NOMO-1 treated with DMSO at 0.1 percent for 48 hours (cell line): ENCODE results near the gene ZSCAN16.

Experiments used
- DNase-seq: peaks from one replicate; lab custom pipeline; 2025; ENCODE audit not compliant: unreplicated experiment; lab: John Stamatoyannopoulos, UW

ZSCAN16 gene

DNA sequence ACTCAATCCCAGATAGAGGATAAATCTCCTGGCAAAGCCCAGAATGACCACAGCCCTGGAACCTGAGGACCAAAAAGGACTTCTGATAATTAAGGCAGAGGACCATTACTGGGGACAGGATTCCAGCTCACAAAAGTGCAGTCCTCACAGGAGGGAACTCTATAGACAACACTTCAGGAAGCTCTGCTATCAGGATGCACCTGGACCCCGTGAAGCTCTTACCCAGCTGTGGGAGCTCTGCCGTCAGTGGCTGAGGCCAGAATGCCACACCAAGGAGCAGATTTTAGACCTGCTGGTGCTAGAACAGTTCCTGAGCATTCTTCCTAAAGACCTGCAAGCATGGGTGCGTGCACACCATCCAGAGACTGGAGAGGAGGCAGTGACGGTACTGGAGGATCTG is 992 bp downstream of the ZSCAN16 start:
- DNase-seq = no peak

- peak; percentile 51 for DNase-seq
These were observed 9.6 kb downstream of the ZSCAN16 start for GRCh38 chr6:28134015-28134414.

- no peak for DNase-seq
These were observed 10.3 kb downstream of the ZSCAN16 start for GRCh38 chr6:28134716-28135115.

DNA sequence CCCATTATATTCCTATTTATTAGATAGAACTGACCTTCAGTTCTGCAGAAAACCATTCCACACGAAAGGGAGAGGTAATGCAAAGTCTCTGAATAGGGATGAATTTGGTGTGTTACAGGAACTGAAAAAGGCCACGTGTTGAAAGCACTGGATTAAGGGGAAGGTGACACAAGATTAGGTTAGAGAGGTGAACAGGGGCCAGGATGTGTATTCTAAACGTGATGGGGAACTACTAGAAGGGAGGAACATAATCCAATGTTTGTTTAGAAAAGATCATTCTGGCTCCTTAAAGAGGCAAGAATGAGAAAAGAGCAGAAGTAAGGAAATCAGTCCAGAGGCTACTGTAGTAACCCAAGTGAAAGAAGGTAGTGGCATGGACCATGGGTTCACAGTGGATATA is 11.0 kb downstream of the ZSCAN16 start:
- DNase-seq = peak; percentile 4

DNA sequence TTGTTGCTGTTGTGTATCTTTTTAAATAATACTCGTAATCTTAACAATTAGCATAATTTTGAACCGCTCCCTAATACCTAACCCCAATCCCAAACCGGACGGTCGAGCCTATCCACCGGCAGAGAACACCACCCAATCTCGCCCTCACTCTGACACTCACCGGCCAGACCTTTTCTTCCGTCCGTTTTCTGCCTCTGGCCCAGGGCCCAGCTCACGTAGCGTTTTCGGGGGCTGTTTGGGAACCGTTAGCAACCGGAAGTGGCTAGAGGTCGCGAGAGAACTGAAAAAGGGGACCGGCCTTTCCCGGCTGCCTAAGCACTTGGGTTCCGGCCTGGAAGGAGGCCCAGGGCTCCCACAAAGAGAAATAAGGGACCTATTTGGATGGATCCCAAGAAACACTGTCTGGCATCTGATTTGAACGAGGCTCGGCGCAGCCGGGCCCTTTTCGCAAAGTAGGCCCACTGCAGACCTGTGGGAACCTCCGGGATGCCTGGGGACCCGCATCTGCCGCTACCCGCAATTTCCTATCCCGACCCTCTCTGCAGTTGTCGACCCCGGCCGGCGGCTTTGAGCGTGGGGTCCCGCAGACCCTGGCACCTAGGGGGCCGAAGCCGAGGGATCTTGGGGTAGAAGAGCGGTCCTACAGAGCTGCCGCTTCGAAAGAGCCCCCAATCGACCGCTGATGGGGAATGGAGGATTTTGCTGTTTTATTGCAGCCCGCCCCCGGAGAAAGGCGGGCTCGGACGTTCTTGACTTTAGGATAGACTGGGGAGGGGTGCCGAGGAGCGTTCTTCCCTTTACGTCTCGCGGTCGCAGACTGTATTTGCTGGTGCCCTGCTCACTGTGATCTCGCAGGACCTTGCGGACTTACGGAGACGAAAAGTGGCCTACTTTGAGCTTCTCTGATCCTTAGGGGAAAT is 12.4 kb downstream of the ZSCAN16 start:
- peak; percentile 70 for DNase-seq

GRCh38 chr6:28137505-28137981 is 13.1 kb downstream of the ZSCAN16 start:
- peak; percentile 65 for DNase-seq

DNA sequence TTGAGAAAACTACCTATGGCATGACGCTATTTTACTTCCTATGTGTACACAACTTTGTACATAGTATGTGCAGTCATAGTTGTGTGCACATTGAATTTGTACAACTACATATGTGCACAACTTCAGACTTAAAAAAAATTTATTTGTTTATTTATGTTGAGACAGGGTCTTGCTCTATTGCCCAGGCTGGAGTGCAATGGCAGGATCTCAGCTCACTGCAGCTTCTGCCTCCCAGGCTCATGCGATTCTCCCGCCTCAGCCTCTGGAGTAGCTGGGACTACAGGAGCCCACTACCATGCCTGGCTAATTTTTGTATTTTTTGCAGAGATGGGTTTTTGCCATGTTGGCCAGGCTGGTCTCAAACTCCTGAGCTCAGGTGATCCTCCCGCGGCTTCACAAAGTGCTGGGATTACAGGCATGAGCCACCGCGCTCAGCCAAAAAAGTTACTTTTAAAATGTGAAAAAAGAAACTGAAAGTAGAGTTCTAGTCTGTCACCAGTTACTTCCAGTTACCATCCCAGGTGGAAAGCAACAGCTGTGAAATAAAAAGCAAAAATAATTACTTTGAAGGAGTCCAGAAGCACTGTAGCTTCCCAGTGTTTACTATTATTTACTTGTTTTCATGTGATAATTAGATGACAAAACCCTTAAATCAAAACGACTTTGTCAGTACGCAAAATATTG is 15.6 kb downstream of the ZSCAN16 start:
- no peak for DNase-seq

- no peak for DNase-seq
These were observed 16.2 kb downstream of the ZSCAN16 start for GRCh38 chr6:28140616-28141015.

DNA sequence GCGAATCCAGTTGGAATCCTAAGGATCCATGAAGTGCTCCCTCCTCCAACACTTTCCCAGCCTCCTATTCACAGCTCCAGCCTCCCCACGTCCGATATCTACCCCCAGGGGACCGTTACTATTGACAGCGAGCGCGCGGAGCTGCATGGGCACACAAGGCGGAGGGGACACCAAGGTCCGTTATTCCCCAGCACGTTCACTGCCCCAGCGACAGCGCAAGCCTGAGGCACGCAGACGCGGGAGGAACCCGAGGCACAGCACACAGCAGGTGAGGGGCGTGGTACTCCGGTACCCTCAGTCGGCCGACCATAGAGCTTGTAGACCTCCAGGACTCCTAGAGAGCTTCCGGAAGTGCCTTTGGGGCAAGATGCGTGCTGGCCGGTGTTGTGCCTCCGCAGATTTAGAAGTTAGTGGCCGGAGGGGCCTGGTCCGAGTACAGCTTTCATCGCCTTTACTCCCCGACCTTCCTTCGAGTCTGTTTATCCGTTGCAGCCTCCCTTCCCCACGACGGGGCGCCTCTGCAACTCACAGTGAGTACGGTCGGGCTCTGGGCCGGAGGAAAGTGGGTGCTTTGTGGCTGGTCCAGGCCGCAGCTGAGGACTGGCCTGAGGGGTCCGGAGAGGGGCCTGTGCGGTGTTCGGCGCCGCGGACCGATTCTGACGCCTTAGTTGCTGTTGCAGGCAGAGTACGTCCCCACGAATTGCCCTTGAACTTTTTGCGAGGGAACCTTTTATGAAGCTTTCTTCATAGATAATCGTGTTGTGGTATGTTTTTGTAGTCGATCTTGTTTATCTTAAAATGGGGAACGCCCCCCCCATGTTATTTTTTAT is 17.3 kb downstream of the ZSCAN16 start, which contains the start of gene ZKSCAN8:
TSS of gene ZKSCAN8 (plus strand) at position 384 of the 830 bp plus-strand sequence. CDS start 6,525 bp downstream, outside the sequence.
- peak; percentile 71 for DNase-seq

DNA sequence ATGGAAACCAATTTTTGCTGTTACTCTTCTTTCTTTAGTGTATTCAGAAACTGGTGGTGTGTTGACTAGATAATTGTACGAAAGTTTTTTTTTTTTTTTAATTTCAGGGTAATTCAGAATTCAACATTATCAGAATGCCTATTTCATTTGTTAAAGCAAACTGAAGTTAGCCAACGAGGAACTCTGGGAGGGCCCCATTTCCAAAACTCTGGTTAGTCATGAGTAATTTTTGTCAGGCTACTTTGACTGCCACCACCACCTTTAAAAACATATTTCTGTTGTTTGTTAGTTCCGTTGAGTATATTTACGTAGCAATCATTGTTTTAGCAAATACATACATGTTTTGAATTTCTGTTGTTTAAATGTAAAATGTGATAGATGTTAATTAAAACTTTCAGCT is 18.0 kb downstream of the ZSCAN16 start:
- peak; percentile 1 for DNase-seq

- no peak for DNase-seq
These were observed 20.8 kb downstream of the ZSCAN16 start for GRCh38 chr6:28145231-28145630.

DNA sequence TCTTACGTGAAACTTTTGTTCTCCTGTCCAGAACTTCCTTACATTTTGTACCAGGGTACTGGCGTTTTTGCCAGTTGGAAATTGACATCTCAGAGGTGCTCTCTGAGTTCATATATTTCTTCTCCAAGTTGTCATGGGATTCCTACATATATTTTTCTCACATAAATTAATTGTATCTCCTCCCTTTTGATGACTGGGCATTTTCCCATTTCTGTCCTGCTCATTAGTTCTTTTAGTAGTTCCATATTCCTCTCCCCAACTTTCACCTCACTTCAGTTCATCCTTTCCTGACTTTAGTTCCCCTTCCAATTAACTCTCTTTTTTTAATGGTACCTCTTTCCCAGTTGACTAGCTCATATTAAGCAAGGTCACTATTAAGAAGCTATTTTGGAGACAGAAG is 28.1 kb downstream of the ZSCAN16 start:
- no peak for DNase-seq

GRCh38 chr6:28153546-28153945 is 29.1 kb downstream of the ZSCAN16 start:
- DNase-seq = no peak

DNA sequence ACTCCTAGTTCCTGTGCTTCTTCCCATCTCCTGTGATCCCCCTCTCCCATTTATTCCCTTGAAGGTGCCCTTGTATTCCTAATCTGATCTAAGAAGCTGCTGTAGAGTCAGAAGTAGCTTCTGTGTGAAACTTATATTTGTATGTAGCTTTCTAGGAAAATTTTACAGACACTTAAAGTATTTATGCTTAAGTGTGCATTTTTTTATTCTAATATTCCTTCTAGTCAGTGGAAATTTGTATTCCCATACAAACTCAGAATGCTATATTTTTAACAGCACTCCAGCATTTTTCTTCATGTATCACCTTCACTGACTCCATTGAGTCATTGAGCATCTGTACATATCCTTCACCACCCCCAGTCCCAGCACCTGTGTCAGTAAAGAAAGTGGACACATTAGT is 29.9 kb downstream of the ZSCAN16 start:
- no peak for DNase-seq

GRCh38 chr6:28158318-28158717 is 33.9 kb downstream of the ZSCAN16 start:
- no peak for DNase-seq

DNA sequence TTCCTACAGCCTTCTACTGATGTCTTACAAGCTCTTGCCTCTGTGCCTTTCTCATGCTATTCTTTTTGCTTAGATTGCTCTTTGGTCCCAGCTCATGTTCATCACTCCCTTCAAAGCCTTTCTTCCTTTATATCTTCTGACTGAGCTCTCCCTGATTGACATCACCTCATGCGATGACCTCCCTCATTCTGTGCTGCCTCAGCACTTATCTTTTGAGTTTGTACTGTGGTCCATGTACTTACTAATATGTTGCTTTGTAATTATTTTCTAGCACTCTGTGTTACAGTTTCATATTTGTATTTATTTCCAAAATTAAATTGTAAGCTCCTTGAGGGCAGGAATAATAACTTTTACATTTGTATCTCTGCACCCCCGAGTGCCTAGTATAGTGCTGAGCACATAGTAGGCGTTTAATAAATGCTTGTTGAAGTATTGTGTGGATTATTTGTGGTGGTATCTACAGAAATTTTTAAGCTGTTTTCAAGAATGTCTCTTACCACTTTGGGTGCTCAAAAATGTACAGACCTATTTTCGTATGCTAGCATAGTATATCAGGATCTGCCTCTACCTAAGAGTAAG is 34.7 kb downstream of the ZSCAN16 start:
- no peak for DNase-seq

GRCh38 chr6:28160233-28160632 is 35.8 kb downstream of the ZSCAN16 start:
- no peak for DNase-seq

DNA sequence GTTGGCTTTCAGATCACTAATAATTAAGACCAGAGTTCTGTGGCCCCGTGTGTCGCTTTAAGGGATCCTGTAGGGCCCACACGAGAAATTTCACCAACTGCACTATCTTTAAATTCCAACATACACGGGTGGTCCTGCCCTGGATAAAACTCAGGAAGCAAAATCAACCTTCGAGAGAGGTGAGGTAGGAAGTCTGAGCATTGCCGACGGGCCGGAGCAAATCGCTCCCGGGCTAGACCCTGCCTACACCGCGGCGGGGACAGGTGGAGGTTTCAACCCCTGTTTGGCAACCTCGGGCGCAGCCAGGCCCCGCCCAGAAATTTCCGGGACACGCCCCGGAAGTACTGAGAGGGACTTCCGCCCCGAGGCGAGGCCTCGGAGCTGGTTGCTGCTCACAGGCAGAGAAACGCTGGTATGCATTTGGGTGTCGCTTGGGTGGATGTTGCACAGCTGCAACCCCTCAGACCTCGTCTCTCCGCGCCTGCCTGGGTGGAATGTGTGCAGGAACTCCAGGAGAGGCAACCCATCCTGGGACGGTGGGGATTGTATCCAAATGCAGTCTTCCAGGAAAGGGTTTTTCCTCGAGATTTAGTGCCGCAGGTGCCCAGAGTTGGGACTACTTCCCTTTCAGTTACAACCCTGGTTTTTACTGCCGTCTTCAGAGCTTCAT is 37.1 kb downstream of the ZSCAN16 start:
- DNase-seq = peak; percentile 44

DNA sequence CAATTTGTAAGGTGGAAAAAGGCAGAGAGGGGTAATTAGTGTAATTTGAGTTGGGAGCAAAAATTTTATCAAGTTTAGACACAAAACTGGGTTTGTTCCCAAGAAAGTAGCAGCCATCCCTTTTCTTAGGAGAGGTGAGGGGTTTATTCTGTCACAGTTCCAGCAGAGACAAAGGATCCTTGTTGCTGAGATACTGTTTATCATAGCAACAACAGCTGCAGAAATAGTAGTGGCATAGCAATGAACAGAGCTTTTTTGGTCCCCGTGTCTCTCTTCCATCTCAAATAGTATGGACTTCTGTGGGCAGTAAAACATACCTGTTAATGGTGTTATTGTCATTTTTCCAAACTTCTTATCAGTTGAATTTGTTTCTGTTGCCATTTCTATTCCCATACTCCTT is 41.2 kb downstream of the ZSCAN16 start:
- no peak for DNase-seq

GRCh38 chr6:28167068-28167467 is 42.7 kb downstream of the ZSCAN16 start:
- no peak for DNase-seq
